NOMO-1 treated with dmso at 0.1 percent for 144 hours (cell line): ENCODE data around the gene XXYLT1.

Source experiments
- DNase-seq: peaks from one replicate; lab custom pipeline; 2025; ENCODE audit not compliant: unreplicated experiment; lab: John Stamatoyannopoulos, UW

Gene XXYLT1

DNA sequence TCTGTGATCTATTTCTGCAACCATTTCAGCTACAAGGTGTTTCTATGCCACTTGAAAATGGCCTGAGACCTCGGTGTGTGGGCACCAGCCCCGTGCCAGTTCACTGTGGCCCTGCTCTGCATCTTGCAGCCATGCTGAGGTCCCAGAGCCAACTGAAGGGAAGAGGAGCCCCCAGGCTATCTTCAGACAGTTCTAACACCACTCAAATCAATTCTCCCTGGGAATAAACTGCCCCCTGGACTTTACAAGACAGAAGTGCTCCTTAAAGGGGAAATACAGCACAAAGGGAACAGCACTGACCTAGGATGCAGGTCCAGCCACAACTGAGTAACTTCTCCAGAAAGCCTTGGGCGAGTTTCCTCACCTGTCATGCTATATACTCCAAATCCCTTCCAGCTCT lies 3.9 kb downstream of the XXYLT1 start:
- no peak for DNase-seq

DNA sequence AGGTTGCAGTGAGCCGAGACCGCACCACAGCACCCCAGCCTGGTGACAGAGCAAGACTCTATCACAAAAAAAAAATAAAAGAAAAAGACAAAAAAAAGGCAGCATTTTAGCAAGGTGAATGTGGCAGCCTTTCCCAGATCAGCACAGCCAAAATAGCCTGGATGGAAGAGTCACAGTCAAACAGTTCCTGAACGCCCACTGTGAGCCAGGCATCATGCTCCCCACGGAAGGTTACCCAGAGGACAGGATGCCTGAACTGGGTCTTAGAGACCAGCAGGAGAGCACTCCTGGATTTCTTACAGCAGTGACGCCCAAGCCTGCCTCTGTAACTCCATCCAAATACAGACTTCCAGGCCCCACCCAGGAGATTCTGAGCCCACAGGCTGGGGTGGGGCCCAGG lies 4.5 kb downstream of the XXYLT1 start:
- no peak for DNase-seq

DNA sequence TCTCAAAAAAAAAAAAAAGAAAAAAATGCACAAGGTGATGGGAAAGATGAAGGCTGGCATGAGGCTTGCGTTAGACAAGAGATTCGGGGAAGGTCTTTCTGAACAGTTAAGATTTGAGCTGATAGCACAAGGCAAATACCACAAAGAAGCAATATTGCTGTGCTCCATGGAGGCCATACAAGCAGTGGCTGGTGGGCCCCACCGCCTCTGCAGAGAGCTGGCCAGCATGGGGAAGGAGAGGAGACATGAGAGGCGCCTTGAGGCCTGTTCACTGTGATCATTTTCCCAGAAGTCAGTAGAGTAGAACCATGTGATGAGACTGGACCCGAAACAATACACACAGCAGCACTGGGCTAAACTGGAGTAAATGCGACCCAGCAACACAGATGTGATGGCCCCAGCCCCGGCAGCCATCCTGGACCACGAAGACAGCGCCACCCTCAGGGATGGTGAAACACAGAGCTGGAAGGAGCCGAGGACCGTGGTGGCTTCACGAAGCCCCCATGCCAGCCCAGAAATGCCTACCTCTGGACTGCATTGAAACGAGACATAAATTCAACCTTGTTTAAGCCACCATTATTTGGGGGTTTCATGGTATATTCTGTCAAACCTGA lies 5.5 kb downstream of the XXYLT1 start:
- no peak for DNase-seq

DNA sequence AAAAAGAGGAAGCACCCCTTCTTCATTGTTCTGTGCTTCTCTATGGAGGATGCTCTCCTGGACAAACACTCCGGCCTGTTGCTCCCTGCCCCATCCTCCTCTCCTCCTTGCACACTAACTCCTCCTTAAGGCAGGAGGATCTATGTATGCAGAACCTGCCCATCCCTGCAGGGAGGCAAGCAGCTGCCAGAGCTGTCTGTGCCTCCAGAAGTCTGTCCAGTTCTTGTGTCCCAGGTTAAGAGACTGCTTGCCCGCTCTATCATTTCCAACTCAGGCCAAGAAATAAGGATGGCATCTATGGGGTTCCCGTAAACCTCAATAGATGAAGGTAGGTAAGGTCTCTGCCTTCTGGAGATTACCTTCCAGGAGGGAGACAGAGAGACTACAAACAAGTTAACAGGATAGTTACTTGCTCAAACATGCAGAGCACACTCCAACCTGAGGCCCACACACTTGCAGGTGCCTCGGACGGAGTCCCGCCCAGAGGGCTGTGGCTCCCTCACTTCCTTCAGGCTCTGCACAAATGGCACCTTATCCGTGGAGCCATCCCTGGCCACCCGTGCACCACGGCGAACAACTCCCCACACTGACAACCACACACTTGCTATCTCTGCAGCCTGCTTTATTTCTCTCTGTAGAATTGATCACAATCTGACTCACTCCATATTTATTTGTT lies 6.9 kb downstream of the XXYLT1 start:
- DNase-seq = no peak

DNA sequence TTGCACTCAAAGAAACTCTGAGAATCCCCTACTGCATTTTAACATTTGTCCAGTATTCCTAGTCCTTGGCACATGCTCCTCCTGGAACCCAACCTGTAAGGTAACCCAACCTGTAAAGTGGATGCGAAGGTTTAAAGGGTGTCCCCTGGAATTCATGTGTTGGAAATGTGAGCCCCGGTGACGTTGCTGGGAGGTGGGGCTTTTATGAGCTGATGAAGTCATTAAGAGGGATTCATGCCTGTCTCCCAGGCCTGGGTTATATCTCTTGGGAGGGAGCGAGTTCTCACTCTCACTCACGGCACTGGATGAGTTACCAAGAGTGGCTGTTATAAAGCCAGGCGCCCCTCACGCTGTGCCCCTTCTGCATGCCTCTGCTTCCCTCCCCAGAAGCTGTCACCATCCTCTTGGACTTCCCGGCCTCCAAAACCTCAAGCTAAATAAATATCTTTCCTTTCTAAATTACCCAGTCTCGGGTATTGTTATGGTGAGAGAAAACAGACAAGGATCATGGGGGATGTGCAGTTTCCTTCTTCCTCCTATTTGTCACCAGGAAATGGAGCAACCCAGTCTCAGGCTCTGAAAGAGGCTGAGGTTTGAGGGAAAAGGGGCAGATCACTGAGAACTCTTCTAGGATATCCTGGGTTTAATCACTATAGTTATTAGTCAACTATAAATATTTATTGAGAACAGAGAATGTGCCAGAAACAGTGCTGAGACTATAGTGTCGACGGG lies 7.6 kb downstream of the XXYLT1 start:
- peak; percentile 31 for DNase-seq

DNA sequence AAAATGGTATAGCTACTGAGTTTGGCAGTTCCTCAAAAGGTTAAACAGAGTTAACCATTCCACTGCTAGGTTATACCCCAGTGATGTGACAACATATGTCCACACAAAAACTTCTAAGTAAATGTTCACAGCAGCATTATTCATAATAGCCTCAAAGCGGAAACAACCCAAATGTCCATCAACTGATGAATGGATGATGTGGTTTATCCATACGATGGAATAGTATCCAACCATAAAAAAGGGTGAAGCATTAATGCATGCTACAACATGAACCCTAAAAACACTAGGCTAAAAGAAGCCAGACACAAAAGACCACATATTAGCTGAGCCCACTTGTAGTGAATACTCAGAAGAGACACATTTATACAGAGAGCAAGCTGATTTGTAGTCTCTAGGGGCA lies 9.0 kb downstream of the XXYLT1 start:
- DNase-seq = no peak

DNA sequence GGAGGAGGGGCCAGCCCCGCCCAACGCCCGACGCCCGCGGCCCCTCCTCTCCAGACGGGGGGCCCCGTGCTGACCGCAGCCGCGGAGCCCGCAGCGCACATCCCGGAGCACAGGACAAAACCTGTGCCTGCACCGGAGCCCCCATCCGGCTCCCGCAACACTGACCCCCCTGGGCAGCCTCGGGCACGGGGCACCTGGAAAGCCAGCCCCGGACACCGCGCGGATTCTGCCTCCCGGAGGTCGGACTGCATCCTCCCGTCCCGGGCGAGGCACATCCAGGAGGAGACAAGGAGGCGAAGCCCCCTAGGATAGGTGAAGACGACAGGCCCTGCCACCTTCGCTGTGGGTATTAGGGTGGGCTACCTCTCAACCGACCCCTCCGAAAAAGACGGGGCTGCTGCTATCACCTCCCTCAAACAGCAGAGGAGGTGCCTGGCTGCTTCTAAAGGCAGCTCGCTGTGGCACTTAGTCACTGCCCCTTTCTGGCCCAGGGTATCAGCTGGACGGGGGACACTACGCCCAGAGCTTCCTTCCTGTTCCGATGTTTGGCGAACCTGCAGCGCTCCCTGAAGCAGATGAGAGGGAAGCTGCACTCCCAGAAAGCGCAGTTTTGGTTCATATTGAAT lies 10.6 kb downstream of the XXYLT1 start:
- DNase-seq = peak; percentile 52

DNA sequence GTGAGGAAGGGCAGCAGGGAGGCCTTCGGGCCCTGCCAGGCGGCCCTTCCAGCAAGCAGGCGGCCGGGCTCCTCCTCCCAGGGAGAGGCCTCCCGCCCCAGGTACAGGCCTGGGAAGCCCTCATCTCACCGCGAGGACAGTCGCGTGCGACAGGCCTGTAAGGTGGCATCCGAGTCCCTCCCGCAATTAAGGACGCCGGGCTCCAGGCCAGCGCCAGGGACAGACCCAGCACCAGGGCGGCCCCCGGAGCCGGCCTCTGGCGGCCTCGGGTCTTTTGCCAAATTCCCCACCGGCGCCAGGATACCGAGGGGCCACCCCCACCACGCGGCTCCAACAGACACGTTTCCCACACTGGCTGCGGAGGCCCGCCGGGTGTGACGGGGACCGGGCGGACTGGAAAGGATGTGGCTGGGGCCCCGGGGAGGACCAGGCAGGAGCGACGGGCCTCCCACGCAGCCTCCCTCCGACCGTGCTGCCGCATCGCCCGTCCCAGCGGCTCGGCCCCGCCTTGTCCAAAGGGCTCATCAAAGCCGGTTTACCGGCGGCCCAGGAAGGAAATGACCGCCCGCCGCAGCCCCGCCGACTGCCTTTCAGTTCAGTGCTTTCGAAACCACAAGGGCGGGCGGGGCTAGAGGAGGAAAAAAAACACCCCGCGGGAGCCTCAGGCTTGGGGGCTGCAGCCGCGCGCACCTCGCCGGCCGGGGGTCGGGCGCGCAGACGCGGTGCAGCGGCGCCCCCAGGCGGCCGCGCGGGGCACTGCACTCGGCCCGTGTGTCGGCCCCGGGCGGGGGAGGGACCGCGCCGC lies 11.3 kb downstream of the XXYLT1 start:
- peak; percentile 97 for DNase-seq

DNA sequence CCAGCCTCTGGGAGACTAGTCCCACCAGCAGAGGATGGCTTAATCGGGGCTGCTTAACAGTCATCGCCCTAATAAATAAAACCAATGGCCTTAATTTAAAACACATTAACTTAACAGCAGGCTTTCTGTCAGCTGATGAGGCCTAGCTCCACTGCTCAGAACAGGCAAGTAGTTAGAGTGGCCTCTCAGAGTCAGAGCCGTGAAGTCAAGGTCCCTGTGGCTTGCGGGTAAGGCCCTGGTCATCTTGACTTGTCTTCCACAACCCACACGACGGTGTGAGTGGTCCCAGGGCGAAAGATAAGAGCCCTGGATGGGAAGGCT lies 11.8 kb downstream of the XXYLT1 start:
- no peak for DNase-seq

DNA sequence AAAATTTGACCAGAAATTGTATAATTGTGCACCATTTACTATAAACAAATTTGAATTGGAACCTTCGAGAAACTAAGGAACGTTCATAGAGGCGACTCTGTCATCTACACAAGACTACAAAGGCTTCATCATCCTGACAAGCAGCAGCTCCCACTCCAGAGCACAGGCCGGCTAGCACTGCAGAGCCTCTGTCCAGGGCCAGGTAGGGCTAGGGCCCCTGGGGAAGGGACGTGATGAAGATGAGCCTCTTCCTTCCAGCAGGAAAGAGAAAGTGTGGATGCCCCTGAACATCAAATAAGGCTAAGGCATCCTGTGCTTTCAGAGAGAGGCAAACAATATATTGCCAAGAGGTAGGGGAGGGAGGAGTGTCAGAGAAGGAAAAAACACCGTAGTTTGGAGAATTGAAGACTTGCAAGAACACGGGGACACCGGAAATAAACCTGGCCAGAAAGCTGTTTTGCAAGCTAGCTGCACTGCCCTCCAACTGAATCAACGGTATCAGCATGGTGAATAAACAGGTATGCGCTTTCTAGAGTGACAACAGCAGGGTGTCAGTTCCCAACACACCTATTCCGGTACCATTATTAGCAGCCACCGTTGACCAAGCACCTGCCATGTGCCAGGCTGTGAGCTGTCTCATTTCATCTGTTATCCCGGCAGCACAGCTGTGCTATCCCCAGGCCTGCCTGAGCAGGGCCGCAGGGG lies 12.4 kb downstream of the XXYLT1 start:
- no peak for DNase-seq

DNA sequence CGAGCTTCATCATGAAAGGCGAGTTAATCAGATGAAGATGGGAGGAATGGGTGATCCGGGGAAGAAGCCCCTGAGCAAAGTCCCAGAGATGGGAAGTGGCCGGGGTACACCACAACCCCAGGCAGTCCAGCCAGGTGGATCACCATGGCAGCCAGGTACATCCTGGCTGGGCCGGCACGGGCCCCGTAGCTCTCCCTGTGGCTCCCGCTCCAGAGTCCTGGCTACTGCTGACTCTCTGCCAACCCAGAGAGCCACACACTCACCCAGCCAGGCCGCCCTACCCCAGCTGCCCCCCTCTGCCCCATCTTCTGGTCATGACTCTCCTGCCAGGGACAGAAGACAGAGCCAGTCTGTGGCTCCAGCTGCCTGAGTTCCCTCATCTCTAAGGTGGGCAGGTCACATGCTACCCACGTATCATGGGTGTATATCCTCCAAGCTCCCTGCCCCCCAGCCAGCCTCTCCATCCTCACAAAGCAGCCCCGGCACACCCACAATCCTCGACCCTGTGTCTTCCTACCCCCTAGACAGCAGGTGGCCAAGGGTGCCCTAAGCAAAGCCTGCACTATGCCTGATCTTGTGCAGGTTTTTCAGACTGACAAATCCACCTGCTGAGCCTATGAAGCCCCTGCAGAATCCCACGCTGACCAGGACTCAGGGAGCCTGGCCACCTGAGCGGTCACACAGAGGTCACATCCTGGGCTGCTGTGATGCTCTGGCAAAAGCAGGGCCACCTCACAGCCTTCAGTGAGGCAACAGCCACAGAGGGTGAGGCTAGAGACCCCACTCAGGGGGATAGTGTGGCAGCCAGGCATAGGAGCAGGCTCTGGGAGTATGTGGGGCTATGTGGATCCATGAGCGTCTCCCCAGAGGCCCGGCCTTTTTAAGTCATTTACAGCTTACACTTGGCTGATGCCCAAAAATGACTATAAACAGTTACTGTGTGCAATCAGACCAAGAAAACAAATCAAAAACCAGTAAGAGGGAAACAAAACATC lies 13.2 kb downstream of the XXYLT1 start:
- no peak for DNase-seq

DNA sequence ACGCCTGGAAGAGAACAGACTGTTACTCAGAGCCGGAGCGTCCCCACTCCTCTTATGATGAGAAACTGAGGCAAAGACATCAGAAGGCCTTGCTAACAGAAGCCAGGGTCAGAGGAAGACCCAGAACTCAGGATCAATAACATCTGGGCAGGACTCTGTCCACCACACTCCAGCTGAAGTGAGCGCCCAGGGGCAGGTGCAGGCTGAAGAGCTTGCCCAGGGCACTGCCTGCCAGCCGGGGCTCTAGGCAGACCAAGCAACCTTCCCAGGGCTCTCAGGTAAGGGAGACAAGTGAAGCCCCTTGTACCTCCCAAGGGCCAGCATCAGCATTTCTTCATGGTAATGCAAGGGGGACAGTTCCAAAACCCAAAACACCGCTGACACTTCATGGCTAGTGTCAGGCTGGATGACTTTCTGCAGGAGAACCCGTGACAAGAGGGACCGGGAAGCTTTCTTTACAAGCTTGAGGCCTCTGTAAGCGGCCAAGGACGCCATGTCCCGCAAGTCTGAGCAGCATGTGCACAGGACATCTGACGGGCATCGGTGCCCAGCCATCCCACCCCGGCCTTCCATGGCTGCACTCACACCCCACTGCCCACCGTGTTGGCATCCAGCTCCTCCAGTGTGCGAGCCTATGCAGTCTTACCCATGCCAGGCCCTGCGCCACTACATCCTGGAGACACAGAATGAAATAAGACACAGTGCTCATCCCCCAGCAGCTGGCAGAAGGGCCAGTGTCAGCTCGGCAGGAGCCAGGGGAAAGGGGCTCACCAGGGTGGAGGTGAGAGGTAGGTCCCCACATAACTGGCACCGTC lies 14.1 kb downstream of the XXYLT1 start:
- DNase-seq = no peak

DNA sequence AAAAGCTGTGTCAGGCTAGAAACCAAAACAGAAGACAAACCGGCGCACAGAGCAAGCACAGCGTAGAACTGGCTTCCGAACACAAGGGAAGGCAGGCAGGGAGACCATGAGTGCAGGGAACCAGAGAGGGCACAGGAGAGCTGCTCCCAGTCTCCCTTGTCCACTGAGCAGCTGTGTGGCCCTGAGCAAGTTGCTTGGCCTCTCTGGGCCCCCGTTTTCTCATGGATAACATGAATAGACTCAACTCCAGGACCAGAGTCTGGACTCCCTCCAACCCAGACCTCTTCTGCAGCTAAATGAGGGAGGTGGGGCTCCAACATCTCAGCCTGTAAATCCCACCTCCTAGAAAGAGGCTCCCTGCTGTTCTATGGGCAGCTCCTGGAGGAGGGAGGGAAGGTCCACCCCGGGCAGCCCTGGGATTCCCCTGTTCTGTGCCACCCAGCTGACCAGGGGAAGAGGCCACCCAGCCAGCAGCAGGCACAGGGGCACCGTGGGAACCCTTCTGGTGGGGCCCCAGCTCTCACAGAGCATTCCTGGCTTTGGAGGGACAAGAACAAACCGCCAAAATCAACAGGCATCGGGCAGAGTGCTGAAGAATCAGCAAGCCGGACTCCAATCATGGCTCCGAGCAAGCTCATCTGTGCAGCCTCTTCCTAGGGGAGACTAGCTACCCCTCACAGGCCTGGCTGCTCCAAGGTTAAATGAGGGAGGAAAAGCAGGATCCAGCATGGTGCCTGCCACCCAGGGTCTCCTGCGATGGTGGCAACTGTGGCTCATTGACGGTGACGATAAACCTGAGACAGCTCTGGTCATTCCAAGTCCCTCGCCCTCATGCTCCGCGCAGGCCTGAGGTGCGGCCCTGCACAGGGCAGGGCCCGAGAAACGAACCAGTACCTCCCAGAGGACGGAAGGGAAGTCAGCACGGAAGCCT lies 15.1 kb downstream of the XXYLT1 start:
- DNase-seq = no peak

DNA sequence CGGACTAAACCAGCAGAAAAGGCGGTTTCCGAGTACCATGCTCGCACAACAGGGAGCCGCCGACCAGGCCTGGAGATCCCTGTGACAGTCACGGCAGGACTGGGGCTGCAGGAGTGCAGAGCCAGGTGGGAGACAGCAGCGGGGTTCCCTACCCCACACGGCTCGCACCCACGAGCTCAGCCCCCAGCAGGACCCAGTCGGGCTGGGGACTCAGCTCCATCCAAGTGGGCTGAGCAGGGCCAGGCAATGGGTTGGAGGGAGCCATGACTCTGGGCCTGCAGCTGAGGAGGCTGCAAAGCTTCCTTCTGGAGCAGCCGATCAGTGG lies 15.8 kb downstream of the XXYLT1 start:
- no peak for DNase-seq

DNA sequence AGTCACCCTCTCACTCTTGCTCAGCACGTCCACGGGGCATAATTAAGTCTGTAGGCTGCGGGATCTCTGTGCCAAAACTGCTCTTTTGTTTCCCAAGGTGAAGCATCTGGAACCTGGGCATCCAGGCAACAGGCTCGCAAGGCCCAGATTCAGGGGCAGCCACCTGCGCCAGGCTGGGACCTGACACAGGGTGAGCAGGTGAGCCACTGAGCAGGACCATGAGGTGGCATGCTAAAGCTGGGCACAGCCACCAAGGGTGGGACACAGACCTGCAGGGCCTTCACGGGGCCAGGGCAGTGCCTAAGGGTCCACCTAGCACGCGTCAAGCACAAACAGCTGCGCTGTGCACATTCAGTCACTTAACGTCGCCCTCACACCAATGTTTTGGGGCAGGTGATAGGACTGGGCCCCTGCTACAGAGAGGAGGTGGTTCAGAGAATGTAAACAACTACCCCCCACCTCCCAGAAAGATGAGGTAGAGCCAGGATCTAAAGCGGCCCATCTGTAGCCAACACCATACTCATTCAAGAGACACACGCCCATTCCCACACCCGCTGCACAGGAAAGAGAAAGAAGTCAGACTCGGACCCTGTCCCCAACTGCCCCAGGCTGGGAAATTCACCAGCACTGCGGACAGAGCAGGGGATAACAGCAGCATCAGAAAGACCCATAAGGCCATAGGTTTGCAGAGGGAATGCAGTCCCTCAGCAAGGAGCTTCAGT lies 16.3 kb downstream of the XXYLT1 start:
- DNase-seq = no peak

DNA sequence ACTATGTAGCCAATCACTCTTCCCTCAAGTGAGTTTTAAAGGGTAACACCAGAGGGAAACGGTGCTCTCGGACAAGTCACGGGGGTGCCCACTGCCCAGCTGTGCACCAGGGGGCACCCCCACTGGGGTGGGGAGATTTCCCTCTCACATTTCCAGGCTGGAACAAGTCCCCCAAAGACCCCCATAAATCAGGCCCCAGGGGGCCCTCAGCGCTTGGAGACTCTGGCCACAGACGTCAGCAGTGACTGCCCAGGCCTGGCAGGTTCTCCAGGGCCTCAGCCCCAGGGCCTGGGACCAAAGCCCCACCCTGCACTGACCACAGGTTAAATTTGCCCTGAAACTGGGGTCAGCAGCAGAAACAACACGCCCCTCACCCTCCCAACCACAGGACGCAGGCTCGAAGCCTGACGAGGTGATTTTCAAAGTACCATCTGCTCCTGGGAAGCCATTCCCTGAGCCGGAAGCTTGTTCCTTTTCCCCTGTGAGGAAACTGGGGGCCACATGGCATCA lies 17.0 kb downstream of the XXYLT1 start:
- DNase-seq = no peak
